HEK293 (cell line): ENCODE measurements around the gene UBA7.

Source experiments
- CTCF ChIA-PET: fragments of 350-600 bp; formaldehyde crosslinking; extraction: SDS; loops from one replicate; lab custom pipeline; 2021; ENCODE audit warnings: antibody characterized with exemption; lab: Yijun Ruan, JAX
- POLR2A ChIA-PET: fragments of 300-600 bp; formaldehyde crosslinking; extraction: SDS; loops from one replicate; lab custom pipeline; 2020; ENCODE audit warnings: antibody characterized with exemption, inconsistent platforms; lab: Yijun Ruan, JAX
- H3K27ac ChIP-seq: fragments of 200-500 bp; sonication (Bioruptor generic); 2 replicates; pipeline ENCODE4 v1.5.1; 2014; ENCODE audit warnings: low read depth, low read length, control low read depth, inconsistent platforms; ENCODE audit errors: extremely low read depth
- H3K36me3 ChIP-seq, 2 experiments: fragments of 200-500 bp in 1 of 2; sonication (Bioruptor generic) in 1 of 2; 1 replicate in 1 of 2; 2 replicates in 1 of 2; pipeline ENCODE4 v1.5.1; 2014 to 2017; ENCODE audit warnings: inconsistent platforms in 2 of 2, low read length in 2 of 2; ENCODE audit not compliant: control insufficient read depth in 2 of 2, insufficient read depth in 1 of 2
- H3K4me1 ChIP-seq: fragments of 200-500 bp; sonication (Bioruptor generic); 2 replicates; pipeline ENCODE4 v1.5.1; 2014; ENCODE audit warnings: mild to moderate bottlenecking, low read length, inconsistent platforms; ENCODE audit not compliant: control insufficient read depth, insufficient read depth
- H3K4me3 ChIP-seq: 2 replicates; pipeline ENCODE4 v1.5.1; 2011; ENCODE audit warnings: low read depth, mild to moderate bottlenecking, control low read depth, low read length, moderate library complexity
- H3K9me3 ChIP-seq: fragments of 200-500 bp; sonication (Bioruptor generic); 2 replicates; pipeline ENCODE4 v1.5.1; 2014; ENCODE audit warnings: low read depth, low read length, inconsistent platforms; ENCODE audit not compliant: control insufficient read depth, insufficient read depth
- PRDM6 ChIP-seq: fragments of 450-650 bp; formaldehyde crosslinking; IDR thresholded peaks from 2 replicates; pipeline ENCODE4 v1.5.1; 2017; ENCODE audit warnings: missing biosample characterization, missing genetic modification characterization
- ZBTB1 ChIP-seq: fragments of 450-650 bp; formaldehyde crosslinking; IDR thresholded peaks from 2 replicates; pipeline ENCODE4 v1.5.1; 2016; ENCODE audit warnings: missing biosample characterization, missing genetic modification characterization
- ZFHX2 ChIP-seq: fragments of 450-650 bp; formaldehyde crosslinking; conservative IDR thresholded peaks from 2 replicates; pipeline ENCODE4 v1.5.1; 2016; ENCODE audit warnings: missing biosample characterization, missing genetic modification characterization
- ZNF121 ChIP-seq: fragments of 450-650 bp; formaldehyde crosslinking; IDR thresholded peaks from 2 replicates; pipeline ENCODE4 v1.5.1; 2016; ENCODE audit warnings: missing biosample characterization, missing genetic modification characterization
- ZNF146 ChIP-seq: fragments of 450-650 bp; formaldehyde crosslinking; IDR thresholded peaks from 2 replicates; pipeline ENCODE4 v1.5.1; 2016; ENCODE audit warnings: missing biosample characterization, missing genetic modification characterization
- ZNF16 ChIP-seq: fragments of 450-650 bp; formaldehyde crosslinking; IDR thresholded peaks from 2 replicates; pipeline ENCODE4 v1.5.1; 2016; ENCODE audit warnings: low read depth, missing biosample characterization, missing genetic modification characterization
- ZNF184 ChIP-seq: fragments of 450-650 bp; IDR thresholded peaks from 2 replicates; pipeline ENCODE4 v1.5.1; 2018; ENCODE audit warnings: missing biosample characterization, mild to moderate bottlenecking, missing genetic modification characterization
- ZNF2 ChIP-seq: fragments of 450-650 bp; formaldehyde crosslinking; IDR thresholded peaks from 2 replicates; pipeline ENCODE4 v1.5.1; 2016; ENCODE audit warnings: missing biosample characterization, missing genetic modification characterization
- ZNF24 ChIP-seq: fragments of 450-650 bp; formaldehyde crosslinking; IDR thresholded peaks from 2 replicates; pipeline ENCODE4 v1.5.1; 2016; ENCODE audit warnings: missing biosample characterization, missing genetic modification characterization
- ZNF26 ChIP-seq: fragments of 450-650 bp; formaldehyde crosslinking; IDR thresholded peaks from 2 replicates; pipeline ENCODE4 v1.5.1; 2016; ENCODE audit warnings: missing biosample characterization, missing genetic modification characterization
- ZNF280C ChIP-seq: fragments of 450-650 bp; formaldehyde crosslinking; IDR thresholded peaks from 2 replicates; pipeline ENCODE4 v1.5.1; 2016; ENCODE audit warnings: missing biosample characterization, missing genetic modification characterization
- ZNF501 ChIP-seq: fragments of 450-650 bp; formaldehyde crosslinking; IDR thresholded peaks from 2 replicates; pipeline ENCODE4 v1.5.1; 2016; ENCODE audit warnings: missing biosample characterization, missing genetic modification characterization
- ZSCAN23 ChIP-seq: fragments of 450-650 bp; formaldehyde crosslinking; IDR thresholded peaks from 2 replicates; pipeline ENCODE4 v1.5.1; 2016; ENCODE audit warnings: missing biosample characterization, missing genetic modification characterization

Gene UBA7

GRCh38 chr3:49772703-49773102, 41.0 kb downstream of the UBA7 start:
- no peaks in the 10 kb centered on the region for H3K9me3 ChIP-seq
- TF ChIP-seq ZNF24 (tag by site-specific recombination) (no peak), ZNF121 (tag by site-specific recombination) (peak; percentile 68; the same call in 1 of the 2 replicates)
- TF ChIP-seq, all 188 proteins: peak for 1
- CTCF ChIA-PET: no interaction called here
- Histone ChIP-seq H3K36me3 (peaks cover 0 to 23% of the 10 kb centered on the region in 2 experiments; a peak in 2 of 3 replicates), H3K27ac (no peak overlapping the region), H3K4me1 (no peaks in the 10 kb centered on the region), H3K4me3 (no peak overlapping the region)
- POLR2A ChIA-PET: interaction anchor here (1.3 kb wide), 1 partner anchor 49 kb away, joined by 4 read pairs; no protein-coding TSS in a partner anchor

GRCh38 chr3:49771340-49771938, 42.3 kb downstream of the UBA7 start:
- ChIA-PET POLR2A (no interaction called here), CTCF (no interaction called here)
- Histone ChIP-seq H3K36me3 (peaks cover 0 to 17% of the 10 kb centered on the region in 2 experiments; a peak in 2 of 3 replicates), H3K27ac (no peak overlapping the region), H3K4me1 (no peaks in the 10 kb centered on the region), H3K4me3 (no peak overlapping the region), H3K9me3 (no peaks in the 10 kb centered on the region)
- TF ChIP-seq ZBTB1 (tag by site-specific recombination): no peak
- TF ChIP-seq PRDM6 (tag by site-specific recombination): peak; percentile 50; the same call in 1 of the 2 replicates
- TF ChIP-seq ZNF16: no peak
- no peak for TF ChIP-seq ZNF26 (tag by site-specific recombination)
- TF ChIP-seq ZNF501 (tag by site-specific recombination): no peak
- 0 out of 2 replicates have a peak, but pooled peaks have one; percentile 16 for TF ChIP-seq ZNF146
- TF ChIP-seq ZFHX2 (tag by site-specific recombination): no peak
- no peak for TF ChIP-seq ZNF2 (tag by site-specific recombination)

- peaks cover 0 to 7% of the 10 kb centered on the region in 2 experiments; a peak in 2 of 3 replicates for H3K36me3 ChIP-seq
- H3K9me3 ChIP-seq: no peaks in the 10 kb centered on the region
- CTCF ChIA-PET: interaction anchor here (0.6 kb wide), 1 partner anchor 99 kb away, joined by 3 read pairs; no protein-coding TSS in a partner anchor
- no peaks in the 10 kb centered on the region for H3K4me1 ChIP-seq
- POLR2A ChIA-PET: no interaction called here
- no peak overlapping the region for H3K27ac ChIP-seq
- no peak for TF ChIP-seq ZNF280C (tag by site-specific recombination)
- TF ChIP-seq ZSCAN23 (tag by site-specific recombination): no peak
- TF ChIP-seq ZNF184: no peak
- no peak overlapping the region for H3K4me3 ChIP-seq
Measured at GRCh38 chr3:49769926-49770325, 43.8 kb downstream of the UBA7 start.
